Measurements from ENCODE around the gene RMDN2. TPM values are rescaled to one million over a fixed set of nuclear protein-coding genes. Genes with fewer than 3 reads are reported as not detected.
"Not testable (repeated sequence)": the region's sequence is repeated elsewhere in the genome, so short reads cannot be mapped to it uniquely, and the experiment has no call there.

RMDN2 gene
- total RNA-seq, 2 experiments from 2014 or later: 2.3 to 3.0 TPM

- no peak overlapping the region for H3K4me3 Mint-ChIP-seq
- no peak for DNase-seq
- H3K9me3 Mint-ChIP-seq: peaks cover 2% of the 10 kb centered on the region
- POLR2A ChIA-PET: no interaction called here
- no peaks in the 10 kb centered on the region for H3K27me3 Mint-ChIP-seq
- H3K27ac Mint-ChIP-seq: no peak overlapping the region
- no peaks in the 10 kb centered on the region for H3K36me3 Mint-ChIP-seq
- no peak for ATAC-seq (ENCODE audit: low read depth)
- no peaks in the 10 kb centered on the region for H3K4me1 Mint-ChIP-seq
Measured at GRCh38 chr2:37997629-37998028, 72.5 kb downstream of the RMDN2 start.

- no peaks in the 10 kb centered on the region for H3K4me1 Mint-ChIP-seq
- DNase-seq: no peak
- POLR2A ChIA-PET: no interaction called here
Measured at GRCh38 chr2:38000485-38001222, 75.6 kb downstream of the RMDN2 start.

GRCh38 chr2:38010187-38010586 lies 85.1 kb downstream of the RMDN2 start:
- H3K4me1 Mint-ChIP-seq; H3K36me3 Mint-ChIP-seq; DNase-seq; H3K27me3 Mint-ChIP-seq; ATAC-seq (ENCODE audit: low read depth); POLR2A ChIA-PET; H3K9me3 Mint-ChIP-seq; H3K27ac Mint-ChIP-seq; H3K4me3 Mint-ChIP-seq: not testable (repeated sequence)

More at GRCh38 chr2:38000485-38001222, 75.6 kb downstream of the RMDN2 start:
- Mint-ChIP-seq H3K9me3 (peaks cover 2% of the 10 kb centered on the region), H3K27me3 (no peaks in the 10 kb centered on the region), H3K4me3 (no peak overlapping the region), H3K36me3 (no peaks in the 10 kb centered on the region), H3K27ac (no peak overlapping the region)
- no peak for ATAC-seq (ENCODE audit: low read depth)

- Mint-ChIP-seq H3K27ac (no peak overlapping the region), H3K9me3 (no peaks in the 10 kb centered on the region), H3K4me1 (no peaks in the 10 kb centered on the region), H3K27me3 (no peaks in the 10 kb centered on the region), H3K4me3 (no peak overlapping the region), H3K36me3 (no peaks in the 10 kb centered on the region)
- no peak for ATAC-seq (ENCODE audit: low read depth)
- POLR2A ChIA-PET: no interaction called here
- no peak for DNase-seq
Measured at GRCh38 chr2:38010995-38011394, 85.9 kb downstream of the RMDN2 start.

- Mint-ChIP-seq H3K4me1 (no peaks in the 10 kb centered on the region), H3K9me3 (no peaks in the 10 kb centered on the region), H3K36me3 (no peaks in the 10 kb centered on the region), H3K27me3 (no peaks in the 10 kb centered on the region), H3K27ac (no peak overlapping the region), H3K4me3 (no peak overlapping the region)
- ATAC-seq (ENCODE audit: low read depth) (no peak), DNase-seq (no peak)
- POLR2A ChIA-PET: no interaction called here
Measured at GRCh38 chr2:38013158-38013752, 88.2 kb downstream of the RMDN2 start.

- Mint-ChIP-seq H3K36me3 (no peaks in the 10 kb centered on the region), H3K4me3 (no peak overlapping the region), H3K27ac (no peak overlapping the region), H3K4me1 (no peaks in the 10 kb centered on the region), H3K9me3 (no peaks in the 10 kb centered on the region), H3K27me3 (no peaks in the 10 kb centered on the region)
- POLR2A ChIA-PET: no interaction called here
- ATAC-seq (ENCODE audit: low read depth): no peak
- DNase-seq: no peak
Measured at GRCh38 chr2:38016219-38016618, 91.1 kb downstream of the RMDN2 start.

- Mint-ChIP-seq H3K4me1 (no peaks in the 10 kb centered on the region), H3K4me3 (no peak overlapping the region), H3K27me3 (no peaks in the 10 kb centered on the region), H3K9me3 (no peaks in the 10 kb centered on the region), H3K27ac (no peak overlapping the region), H3K36me3 (no peaks in the 10 kb centered on the region)
- DNase-seq (no peak), ATAC-seq (ENCODE audit: low read depth) (no peak)
- POLR2A ChIA-PET: no interaction called here
Measured at GRCh38 chr2:38017836-38018235, 92.7 kb downstream of the RMDN2 start.

- DNase-seq; H3K9me3 Mint-ChIP-seq; H3K27me3 Mint-ChIP-seq; H3K4me3 Mint-ChIP-seq; H3K4me1 Mint-ChIP-seq; ATAC-seq (ENCODE audit: low read depth); H3K27ac Mint-ChIP-seq; H3K36me3 Mint-ChIP-seq: not testable (repeated sequence)
- POLR2A ChIA-PET: interaction anchor here (1.0 kb wide), 1 partner anchor 254 kb away, joined by 5 read pairs; no protein-coding TSS in a partner anchor
Measured at GRCh38 chr2:38020359-38021069, 95.4 kb downstream of the RMDN2 start.

GRCh38 chr2:38021589-38021988 lies 96.5 kb downstream of the RMDN2 start:
- no peaks in the 10 kb centered on the region for H3K4me1 Mint-ChIP-seq

GRCh38 chr2:38026846-38027245 lies 101.8 kb downstream of the RMDN2 start:
- POLR2A ChIA-PET: no interaction called here
- ATAC-seq (ENCODE audit: low read depth): no peak
- H3K27me3 Mint-ChIP-seq: peaks cover 15% of the 10 kb centered on the region
- H3K36me3 Mint-ChIP-seq: no peaks in the 10 kb centered on the region
- H3K9me3 Mint-ChIP-seq: no peaks in the 10 kb centered on the region
- DNase-seq: no peak
- no peak overlapping the region for H3K4me3 Mint-ChIP-seq
- no peak overlapping the region for H3K27ac Mint-ChIP-seq
- H3K4me1 Mint-ChIP-seq: peaks cover 2% of the 10 kb centered on the region

More at GRCh38 chr2:38021589-38021988, 96.5 kb downstream of the RMDN2 start:
- Mint-ChIP-seq H3K36me3 (no peaks in the 10 kb centered on the region), H3K4me3 (no peak overlapping the region), H3K27me3 (peaks cover 13% of the 10 kb centered on the region), H3K9me3 (no peaks in the 10 kb centered on the region), H3K27ac (no peak overlapping the region)
- ATAC-seq (ENCODE audit: low read depth) (no peak), DNase-seq (no peak)
- POLR2A ChIA-PET: no interaction called here

GRCh38 chr2:38028829-38029228 lies 103.7 kb downstream of the RMDN2 start:
- Mint-ChIP-seq H3K27me3 (peaks cover 21% of the 10 kb centered on the region), H3K9me3 (no peaks in the 10 kb centered on the region), H3K4me3 (no peak overlapping the region), H3K4me1 (peaks cover 2% of the 10 kb centered on the region), H3K27ac (no peak overlapping the region), H3K36me3 (no peaks in the 10 kb centered on the region)
- POLR2A ChIA-PET: no interaction called here
- DNase-seq (no peak), ATAC-seq (ENCODE audit: low read depth) (no peak)

- POLR2A ChIA-PET: no interaction called here
- H3K27ac Mint-ChIP-seq: no peak overlapping the region
- no peak for DNase-seq
- no peaks in the 10 kb centered on the region for H3K9me3 Mint-ChIP-seq
- H3K4me1 Mint-ChIP-seq: peaks cover 5% of the 10 kb centered on the region
- ATAC-seq (ENCODE audit: low read depth): no peak
- H3K4me3 Mint-ChIP-seq: no peak overlapping the region
- H3K27me3 Mint-ChIP-seq: peaks cover 19% of the 10 kb centered on the region
- no peaks in the 10 kb centered on the region for H3K36me3 Mint-ChIP-seq
Measured at GRCh38 chr2:38029512-38029911, 104.4 kb downstream of the RMDN2 start.

- Mint-ChIP-seq H3K4me3 (no peak overlapping the region), H3K4me1 (peaks cover 5% of the 10 kb centered on the region), H3K9me3 (no peaks in the 10 kb centered on the region), H3K27ac (no peak overlapping the region), H3K27me3 (peaks cover 21% of the 10 kb centered on the region), H3K36me3 (no peaks in the 10 kb centered on the region)
- no peak for DNase-seq
- ATAC-seq (ENCODE audit: low read depth): no peak
- POLR2A ChIA-PET: no interaction called here
Measured at GRCh38 chr2:38030635-38031355, 105.7 kb downstream of the RMDN2 start.

Data from activated naive CD8-positive, alpha-beta T cell treated with anti-CD3 and anti-CD28 coated beads, Interleukin-2, amount 10 ng/mL, durations not matched to agents 7 days and 5 days (primary cell).